SU-DHL-6 (cell line): ENCODE measurements around the gene ZBTB16.

ENCODE experiments used
- CTCF ChIP-seq: fragments of 200-600 bp; sonication (generic); IDR thresholded peaks from one replicate; pipeline ENCODE4 v1.5.1; 2017; ENCODE audit warnings: antibody characterized with exemption, mild to moderate bottlenecking, low read length, moderate library complexity; ENCODE audit not compliant: insufficient read depth, poor library complexity, severe bottlenecking
- EZH2phosphoT487 ChIP-seq: fragments of 200-600 bp; sonication (generic), shearing (Covaris generic); conservative IDR thresholded peaks from 2 replicates; pipeline ENCODE4 v1.6.1; 2018; ENCODE audit warnings: mild to moderate bottlenecking, antibody characterized with exemption, low read length, moderate library complexity, mixed read lengths

GRCh38 chr11:114129142-114129541, 69.6 kb downstream of the ZBTB16 start:
- TF ChIP-seq EZH2phosphoT487 = no peak
- TF ChIP-seq CTCF = no peak
